IMR-90 (cell line): ENCODE measurements around the gene KLHDC2. TPM values are rescaled to one million over a fixed set of nuclear protein-coding genes. Genes with fewer than 3 reads are reported as not detected.

Source experiments
- ATAC-seq: fragments of 200-7000 bp; cut with Tn5 transposase; 2 replicates; pipeline ENCODE4 v1.9.1; 2020; ENCODE audit warnings: low read depth, mild to moderate bottlenecking, moderate library complexity
- BruUV-seq: library from RNA; stranded (reverse); fragments of 400-500 nt; replicated peaks from 2 replicates; lab custom pipeline; 2021; lab: Mats Ljungman, UMichigan
- CTCF ChIA-PET: fragments of 300-600 bp; formaldehyde crosslinking; extraction: SDS; loops from one replicate; lab custom pipeline; 2021; ENCODE audit warnings: antibody characterized with exemption; lab: Yijun Ruan, JAX
- POLR2A ChIA-PET: fragments of 300-600 bp; sonication (Branson Sonifier 250); formaldehyde crosslinking; loops from one replicate; lab custom pipeline; 2022; ENCODE audit warnings: antibody characterized with exemption; ENCODE audit not compliant: unreplicated experiment; lab: Charles Lee
- DNase-seq: peaks from one replicate; pipeline ENCODE4 v3.0.0; 2013
- H2AFZ ChIP-seq: replicated peaks from 2 replicates; pipeline ENCODE3; 2013; ENCODE audit warnings: low read length, mild to moderate bottlenecking; ENCODE audit not compliant: poor library complexity
- H2AK5ac ChIP-seq: 2 replicates; pipeline ENCODE4 v1.6.1; 2013; ENCODE audit warnings: low read depth, low read length, inconsistent platforms
- H2AK9ac ChIP-seq: replicated peaks from 2 replicates; pipeline ENCODE3; 2013; ENCODE audit warnings: mild to moderate bottlenecking, low read depth, low read length, moderate library complexity; ENCODE audit not compliant: poor library complexity
- H2BK120ac ChIP-seq: 2 replicates; pipeline ENCODE4 v1.6.1; 2013; ENCODE audit warnings: low read depth, low read length, inconsistent platforms
- H2BK15ac ChIP-seq: 3 replicates; pipeline ENCODE4 v1.6.1; 2013; ENCODE audit warnings: low read depth, low read length, inconsistent platforms
- H2BK20ac ChIP-seq: 2 replicates; pipeline ENCODE4 v1.6.1; 2013; ENCODE audit warnings: low read depth, mild to moderate bottlenecking, inconsistent platforms, low read length, moderate library complexity
- H2BK5ac ChIP-seq: 2 replicates; pipeline ENCODE4 v1.6.1; 2013; ENCODE audit warnings: mild to moderate bottlenecking, low read depth, low read length, inconsistent platforms; ENCODE audit not compliant: poor library complexity, severe bottlenecking
- H3K14ac ChIP-seq: replicated peaks from 2 replicates; pipeline ENCODE4 v1.6.1; 2013; ENCODE audit warnings: low read depth, low read length, inconsistent platforms
- H3K18ac ChIP-seq: 2 replicates; pipeline ENCODE4 v1.6.1; 2013; ENCODE audit warnings: low read depth, low read length, control low read depth
- H3K23ac ChIP-seq: 2 replicates; pipeline ENCODE4 v1.6.1; 2013; ENCODE audit warnings: low read depth, low read length, inconsistent platforms
- H3K27ac ChIP-seq: 2 replicates; pipeline ENCODE4 v1.5.1; 2013; ENCODE audit warnings: mild to moderate bottlenecking, control low read depth, low read length; ENCODE audit not compliant: insufficient read depth
- H3K27me3 ChIP-seq: 2 replicates; pipeline ENCODE4 v1.6.1; 2013; ENCODE audit warnings: low read length; ENCODE audit not compliant: control insufficient read depth, insufficient read depth
- H3K36me3 ChIP-seq: 2 replicates; pipeline ENCODE4 v1.6.1; 2013; ENCODE audit warnings: low read length, mixed read lengths; ENCODE audit not compliant: control insufficient read depth, insufficient read depth
- H3K4ac ChIP-seq: 2 replicates; pipeline ENCODE4 v1.6.1; 2013; ENCODE audit warnings: low read depth, low read length, inconsistent platforms
- H3K4me1 ChIP-seq: 2 replicates; pipeline ENCODE4 v1.6.1; 2013; ENCODE audit warnings: low read length, mixed read lengths; ENCODE audit not compliant: control insufficient read depth, insufficient read depth
- H3K4me2 ChIP-seq: 2 replicates; pipeline ENCODE4 v1.6.1; 2013; ENCODE audit warnings: low read depth, mild to moderate bottlenecking, control low read depth, low read length, moderate library complexity
- H3K4me3 ChIP-seq: 2 replicates; pipeline ENCODE4 v1.5.1; 2013; ENCODE audit warnings: low read depth, mild to moderate bottlenecking, control low read depth, low read length, moderate library complexity; ENCODE audit not compliant: insufficient read depth
- H3K56ac ChIP-seq: 2 replicates; pipeline ENCODE4 v1.6.1; 2013; ENCODE audit warnings: low read length, inconsistent platforms; ENCODE audit not compliant: insufficient read depth; ENCODE audit errors: extremely low read depth
- H3K79me1 ChIP-seq, 2 experiments: 2 replicates each; pipeline ENCODE4 v1.6.1; 2013; ENCODE audit warnings: low read length in 2 of 2, inconsistent platforms in 1 of 2, low read depth in 1 of 2
- H3K9ac ChIP-seq: 2 replicates; pipeline ENCODE4 v1.6.1; 2013; ENCODE audit warnings: low read depth, low read length, control low read depth
- H3K9me1 ChIP-seq: 2 replicates; pipeline ENCODE4 v1.6.1; 2013; ENCODE audit warnings: low read length, inconsistent platforms; ENCODE audit not compliant: insufficient read depth
- H3K9me3 ChIP-seq: 2 replicates; pipeline ENCODE4 v1.6.1; 2013; ENCODE audit warnings: low read length; ENCODE audit not compliant: control insufficient read depth, insufficient read depth
- H4K20me1 ChIP-seq: 2 replicates; pipeline ENCODE4 v1.6.1; 2013; ENCODE audit warnings: low read length, inconsistent platforms; ENCODE audit not compliant: insufficient read depth
- H4K5ac ChIP-seq: 2 replicates; pipeline ENCODE4 v1.6.1; 2013; ENCODE audit warnings: mild to moderate bottlenecking, low read depth, low read length, control low read depth
- H4K8ac ChIP-seq, 2 experiments: 2 replicates each; pipeline ENCODE4 v1.6.1; 2013; ENCODE audit warnings: low read depth in 2 of 2, low read length in 2 of 2, control low read depth in 1 of 2, inconsistent platforms in 1 of 2
- H4K91ac ChIP-seq: 2 replicates; pipeline ENCODE4 v1.6.1; 2013; ENCODE audit warnings: low read depth, low read length, inconsistent platforms; ENCODE audit not compliant: insufficient read depth
- BHLHE40 ChIP-seq: fragments of 150-350 bp; IDR thresholded peaks from 2 replicates; pipeline ENCODE4 v1.6.1; 2016; ENCODE audit warnings: mild to moderate bottlenecking, low read depth, low read length
- CEBPB ChIP-seq: IDR thresholded peaks from 2 replicates; pipeline ENCODE4 v1.6.1; 2012; ENCODE audit warnings: low read depth, low read length, improper control_type of control experiment
- CHD1 ChIP-seq: IDR thresholded peaks from 2 replicates; pipeline ENCODE4 v1.6.1; 2012; ENCODE audit warnings: low read depth, low read length, improper control_type of control experiment
- MAFK ChIP-seq: IDR thresholded peaks from 2 replicates; pipeline ENCODE4 v1.6.1; 2012; ENCODE audit warnings: low read depth, low read length, improper control_type of control experiment
- MXI1 ChIP-seq: IDR thresholded peaks from 2 replicates; pipeline ENCODE4 v1.6.1; 2012; ENCODE audit warnings: low read depth, mild to moderate bottlenecking, low read length, moderate library complexity, borderline replicate concordance
- RAD21 ChIP-seq: IDR thresholded peaks from 2 replicates; pipeline ENCODE4 v1.6.1; 2012; ENCODE audit warnings: low read length, improper control_type of control experiment
- RFX5 ChIP-seq: IDR thresholded peaks from 2 replicates; pipeline ENCODE4 v1.8.0; 2012; ENCODE audit warnings: low read depth, mild to moderate bottlenecking, low read length, moderate library complexity
- WGBS, 2 experiments: methylation state at CpG; one replicate each; pipeline versions ENCODE4 v1.1.5 to v1.1.7; 2013; ENCODE audit warnings: missing lambda C conversion rate in 2 of 2; ENCODE audit not compliant: insufficient read length in 1 of 2; ENCODE audit errors: extremely low coverage in 2 of 2; 5-methylcytosine and 5-hydroxymethylcytosine counted together
- dilution Hi-C: fragments of 300-500 bp; cut with HindIII; formaldehyde crosslinking; loops from one replicate; pipeline ENCODE4 v1.14.3; 2018; ENCODE audit warnings: low sequenced_read_pairs; ENCODE audit not compliant: unreplicated experiment
- in situ Hi-C: fragments of 300-500 bp; cut with MboI; formaldehyde crosslinking; loops from 3 replicates; pipeline ENCODE4 v1.14.3; 2019; ENCODE audit warnings: low sequenced_read_pairs, inconsistent platforms, mixed read lengths
- intact Hi-C: fragments of 100-400 bp; cut with micrococcal nuclease; formaldehyde crosslinking; loops from 2 replicates; pipeline ENCODE4 v1.10.0; 2022
- polyA plus RNA-seq, 3 experiments: library from polyadenylated mRNA; depleted of rRNA; stranded (reverse); fragments of >200 nt; gene quantifications; 2 replicates each; pipeline ENCODE4 v1.2.3, GENCODE V29; 2012; ENCODE audit warnings: low replicate concordance in 1 of 3
- total RNA-seq: library from RNA; depleted of rRNA; stranded (reverse); fragments of >200 nt; gene quantifications from 2 replicates; pipeline ENCODE4 v1.2.3, GENCODE V29; 2012
- TF ChIP-seq, protein P1 (sequence below): fragments of 150-350 bp; IDR thresholded peaks from 2 replicates; pipeline ENCODE4 v1.6.1; 2016; ENCODE audit warnings: low read depth, mild to moderate bottlenecking, low read length, moderate library complexity, borderline replicate concordance
- TF ChIP-seq, protein P2 (sequence below): conservative IDR thresholded peaks from 2 replicates; pipeline ENCODE4 v1.5.1; 2012; ENCODE audit warnings: mild to moderate bottlenecking, low read depth, low read length, improper control_type of control experiment

The KLHDC2 gene
- total and polyA plus RNA-seq, 2 of the 4 experiments (the other 2 are of a cell fraction), result 29.2 to 41.8 TPM

DNA sequence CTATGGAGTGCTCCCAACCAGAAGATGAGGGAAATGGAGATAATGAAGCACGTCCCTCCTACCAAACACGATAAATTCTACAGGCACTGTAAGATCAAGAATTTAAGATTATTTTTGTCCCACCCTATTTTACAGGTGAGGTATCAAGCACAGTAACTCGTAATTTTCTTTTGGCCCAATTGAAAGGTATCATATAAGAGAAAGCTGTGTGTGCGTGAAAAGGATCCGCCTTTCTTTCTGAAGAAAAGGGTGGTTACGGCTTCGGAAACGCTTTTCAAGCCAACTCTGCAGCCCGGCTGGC, 733 bp upstream of the KLHDC2 start:
- no peak for TF ChIP-seq RFX5
- TF ChIP-seq, protein P1, sequence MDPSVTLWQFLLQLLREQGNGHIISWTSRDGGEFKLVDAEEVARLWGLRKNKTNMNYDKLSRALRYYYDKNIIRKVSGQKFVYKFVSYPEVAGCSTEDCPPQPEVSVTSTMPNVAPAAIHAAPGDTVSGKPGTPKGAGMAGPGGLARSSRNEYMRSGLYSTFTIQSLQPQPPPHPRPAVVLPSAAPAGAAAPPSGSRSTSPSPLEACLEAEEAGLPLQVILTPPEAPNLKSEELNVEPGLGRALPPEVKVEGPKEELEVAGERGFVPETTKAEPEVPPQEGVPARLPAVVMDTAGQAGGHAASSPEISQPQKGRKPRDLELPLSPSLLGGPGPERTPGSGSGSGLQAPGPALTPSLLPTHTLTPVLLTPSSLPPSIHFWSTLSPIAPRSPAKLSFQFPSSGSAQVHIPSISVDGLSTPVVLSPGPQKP, result no peak
- no peak for TF ChIP-seq RAD21
- no peak for TF ChIP-seq MXI1
- no peak for TF ChIP-seq MAFK
- TF ChIP-seq CHD1, result no peak
- TF ChIP-seq, protein P2, sequence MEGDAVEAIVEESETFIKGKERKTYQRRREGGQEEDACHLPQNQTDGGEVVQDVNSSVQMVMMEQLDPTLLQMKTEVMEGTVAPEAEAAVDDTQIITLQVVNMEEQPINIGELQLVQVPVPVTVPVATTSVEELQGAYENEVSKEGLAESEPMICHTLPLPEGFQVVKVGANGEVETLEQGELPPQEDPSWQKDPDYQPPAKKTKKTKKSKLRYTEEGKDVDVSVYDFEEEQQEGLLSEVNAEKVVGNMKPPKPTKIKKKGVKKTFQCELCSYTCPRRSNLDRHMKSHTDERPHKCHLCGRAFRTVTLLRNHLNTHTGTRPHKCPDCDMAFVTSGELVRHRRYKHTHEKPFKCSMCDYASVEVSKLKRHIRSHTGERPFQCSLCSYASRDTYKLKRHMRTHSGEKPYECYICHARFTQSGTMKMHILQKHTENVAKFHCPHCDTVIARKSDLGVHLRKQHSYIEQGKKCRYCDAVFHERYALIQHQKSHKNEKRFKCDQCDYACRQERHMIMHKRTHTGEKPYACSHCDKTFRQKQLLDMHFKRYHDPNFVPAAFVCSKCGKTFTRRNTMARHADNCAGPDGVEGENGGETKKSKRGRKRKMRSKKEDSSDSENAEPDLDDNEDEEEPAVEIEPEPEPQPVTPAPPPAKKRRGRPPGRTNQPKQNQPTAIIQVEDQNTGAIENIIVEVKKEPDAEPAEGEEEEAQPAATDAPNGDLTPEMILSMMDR, result no peak
- TF ChIP-seq CEBPB, result no peak
- TF ChIP-seq BHLHE40, result no peak
- no peak overlapping the region for H2BK15ac ChIP-seq
- no peaks in the 10 kb centered on the region for H3K27me3 ChIP-seq
- no peaks in the 10 kb centered on the region for H3K9me3 ChIP-seq
- peak overlapping the region; percentile 96 for H2AK9ac ChIP-seq
- peak overlapping the region; percentile 92 for H3K9ac ChIP-seq
- no peak for DNase-seq
- peaks cover 9% of the 10 kb centered on the region for H3K4me1 ChIP-seq
- H3K4ac ChIP-seq, result peak overlapping the region; percentile 79; the same call in 1 of the 2 replicates
- no peak overlapping the region; the same call in 1 of the 2 replicates for H2BK120ac ChIP-seq
- peaks cover 11% of the 10 kb centered on the region for H4K20me1 ChIP-seq
- peaks cover 5% of the 10 kb centered on the region for H3K9me1 ChIP-seq
- H4K91ac ChIP-seq, result peak overlapping the region; percentile 26; the same call in 1 of the 2 replicates
- H3K4me2 ChIP-seq, result peak overlapping the region; percentile 92
- no peak for ATAC-seq
- H3K18ac ChIP-seq, result peak overlapping the region; percentile 70; the same call in 1 of the 2 replicates
- peak overlapping the region; percentile 91 for H3K27ac ChIP-seq
- peak overlapping the region; percentile 95 for H2AFZ ChIP-seq
- no peaks in the 10 kb centered on the region for H3K36me3 ChIP-seq
- H4K5ac ChIP-seq, result peak overlapping the region; percentile 91
- in situ Hi-C loops, result loop anchor here (5.0 to 25.0 kb wide), 3 partner anchors 75 to 305 kb away; partner anchors contain the start of genes DNAAF2 and KLHDC1
- H3K4me3 ChIP-seq, result peak overlapping the region; percentile 67
- intact Hi-C loops, result loop anchor here (1.0 to 5.0 kb wide), 3 partner anchors 74 to 305 kb away; partner anchors contain the start of gene KLHDC1
- H2BK20ac ChIP-seq, result no peak overlapping the region
- peaks cover 13 to 30% of the 10 kb centered on the region in 2 experiments; a peak in 3 of 4 replicates for H3K79me1 ChIP-seq
- ChIA-PET POLR2A (interaction anchor here (0.6 kb wide), 1 partner anchor 37 kb away, joined by 4 read pairs; no protein-coding TSS in a partner anchor), CTCF (interaction anchor here (1.0 kb wide), 2 partner anchors 19 to 22 kb away, joined by 3 read pairs; no protein-coding TSS in a partner anchor)
- H3K56ac ChIP-seq, result peak overlapping the region; percentile 95
- peak overlapping the region; percentile 98 for H4K8ac ChIP-seq
- H2BK5ac ChIP-seq, result peak overlapping the region; percentile 94
- no peak overlapping the region for H2AK5ac ChIP-seq
- dilution Hi-C loops, result no loop called here
- H3K14ac ChIP-seq, result peak overlapping the region; percentile 88; the same call in 1 of the 2 replicates
- WGBS, 2 experiments, result 0% methylated on average over 3 of the region's 9 CpGs; no CpG with 5 or more reads in 1 of the 2 experiments
- H3K23ac ChIP-seq, result peak overlapping the region; percentile 75; the same call in 1 of the 2 replicates
- no TSS peak for BruUV-seq
